Neural progenitor cell (in vitro differentiated cells): Measurements from ENCODE around the gene FAM43B. TPM values are rescaled to one million over a fixed set of nuclear protein-coding genes. Genes with fewer than 3 reads are reported as not detected.
A peak's percentile ranks its signal among the peaks of the same experiment; 100 is the strongest.

Experiments used
- DNase-seq: peaks from one replicate; pipeline ENCODE4 v3.0.0-alpha.2; 2016; ENCODE audit warnings: low spot score
- H2AFZ ChIP-seq: fragments of 200-600 bp; sonication (generic); replicated peaks from 2 replicates; pipeline ENCODE4 v1.6.1; 2016; ENCODE audit warnings: antibody characterized with exemption
- H3F3A ChIP-seq: fragments of 200-600 bp; sonication (generic); 2 replicates; pipeline ENCODE4 v1.6.1; 2016; ENCODE audit warnings: antibody characterized with exemption, low read depth
- H3K27ac ChIP-seq: fragments of 200-600 bp; sonication (generic); 2 replicates; pipeline ENCODE4 v1.5.1; 2016; ENCODE audit warnings: mild to moderate bottlenecking
- H3K27me3 ChIP-seq: fragments of 200-600 bp; sonication (generic); 2 replicates; pipeline ENCODE4 v1.6.1; 2016; ENCODE audit warnings: mild to moderate bottlenecking, moderate library complexity
- H3K36me3 ChIP-seq: fragments of 200-600 bp; sonication (generic); 2 replicates; pipeline ENCODE4 v1.5.1; 2016
- H3K4me1 ChIP-seq: fragments of 200-600 bp; sonication (generic); 2 replicates; pipeline ENCODE4 v1.6.1; 2016; ENCODE audit warnings: mixed run types
- H3K4me2 ChIP-seq: fragments of 200-600 bp; sonication (generic); 2 replicates; pipeline ENCODE4 v1.6.1; 2016
- H3K4me3 ChIP-seq: fragments of 200-600 bp; sonication (generic); 2 replicates; pipeline ENCODE4 v1.5.1; 2016
- H3K79me2 ChIP-seq: fragments of 200-600 bp; sonication (generic); 2 replicates; pipeline ENCODE4 v1.6.1; 2016; ENCODE audit warnings: low read depth
- H3K9ac ChIP-seq: fragments of 200-600 bp; sonication (generic); 2 replicates; pipeline ENCODE4 v1.6.1; 2016
- H3K9me3 ChIP-seq: fragments of 200-600 bp; sonication (generic); 2 replicates; pipeline ENCODE4 v1.5.1; 2016; ENCODE audit warnings: low read depth
- H4K20me1 ChIP-seq: fragments of 200-600 bp; sonication (generic); 2 replicates; pipeline ENCODE4 v1.6.1; 2016; ENCODE audit warnings: low read depth
- H3K27ac Mint-ChIP-seq: 3 replicates; pipeline ENCODE4 v1.8.0; 2021; ENCODE audit warnings: mixed read lengths
- H3K27me3 Mint-ChIP-seq: 2 replicates; pipeline ENCODE4 v1.8.0; 2022; ENCODE audit warnings: low read depth, mild to moderate bottlenecking, inconsistent platforms, moderate library complexity, mixed read lengths; ENCODE audit not compliant: insufficient read depth
- H3K36me3 Mint-ChIP-seq: 3 replicates; pipeline ENCODE4 v1.8.0; 2021; ENCODE audit warnings: mixed read lengths
- H3K4me1 Mint-ChIP-seq: 3 replicates; pipeline ENCODE4 v1.8.0; 2021; ENCODE audit warnings: mixed read lengths
- H3K4me3 Mint-ChIP-seq: 3 replicates; pipeline ENCODE4 v1.8.0; 2021; ENCODE audit warnings: mild to moderate bottlenecking, moderate library complexity, mixed read lengths
- H3K9me3 Mint-ChIP-seq: 3 replicates; pipeline ENCODE4 v1.8.0; 2020; ENCODE audit warnings: mixed read lengths
- EZH2 ChIP-seq: fragments of 200-600 bp; sonication (generic); IDR thresholded peaks from 2 replicates; pipeline ENCODE4 v1.6.1; 2017; ENCODE audit warnings: antibody characterized with exemption, mild to moderate bottlenecking, moderate library complexity
- EZH2phosphoT487 ChIP-seq: fragments of 200-600 bp; sonication (generic); IDR thresholded peaks from 2 replicates; pipeline ENCODE4 v1.6.1; 2017; ENCODE audit warnings: antibody characterized with exemption
- total RNA-seq: library from RNA; depleted of rRNA; stranded (reverse); fragments of >200 nt; gene quantifications from 2 replicates; pipeline ENCODE4 v1.2.3, GENCODE V29; 2015; ENCODE audit warnings: low replicate concordance
- TF ChIP-seq, protein P1 (sequence below): fragments of 200-600 bp; sonication (generic); IDR thresholded peaks from 2 replicates; pipeline ENCODE4 v1.5.1; 2017; ENCODE audit warnings: antibody characterized with exemption, mild to moderate bottlenecking

FAM43B gene
- total RNA-seq, 1 donor from 2014 or later: not detected

- no peak overlapping the region for H3K9ac ChIP-seq
Measured at GRCh38 chr1:20530306-20530705, 22.1 kb upstream of the FAM43B start.

DNA sequence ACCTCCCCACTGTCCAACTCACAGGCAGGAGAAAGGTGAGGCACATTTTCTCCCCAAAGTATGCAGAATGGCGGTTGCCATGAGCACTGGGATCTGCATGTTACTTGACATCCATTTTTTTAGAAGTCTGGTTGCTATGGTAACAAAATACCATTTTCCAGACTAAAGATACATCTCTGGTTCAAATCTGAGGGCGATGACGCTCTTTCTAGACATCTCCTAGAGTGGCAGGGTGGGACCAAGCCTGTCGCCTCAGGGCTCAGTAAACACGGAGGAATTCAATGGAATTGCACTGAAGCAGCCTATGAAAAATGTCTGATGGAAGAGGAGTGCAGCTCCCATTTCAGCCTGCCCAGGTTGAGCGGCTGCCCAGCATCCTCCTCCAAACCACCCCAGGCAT lies 21.5 kb upstream of the FAM43B start:
- Histone ChIP-seq H3K9me3 (no peaks in the 10 kb centered on the region), H4K20me1 (no peaks in the 10 kb centered on the region), H3K36me3 (no peaks in the 10 kb centered on the region), H3K79me2 (no peaks in the 10 kb centered on the region), H3K4me2 (no peak overlapping the region), H2AFZ (no peak overlapping the region), H3K27me3 (peaks cover 92% of the 10 kb centered on the region), H3K4me3 (no peak overlapping the region), H3F3A (no peaks in the 10 kb centered on the region), H3K9ac (no peak overlapping the region), H3K4me1 (no peaks in the 10 kb centered on the region), H3K27ac (no peak overlapping the region)
- TF ChIP-seq EZH2 (no peak), EZH2phosphoT487 (no peak)
- TF ChIP-seq, protein P1, sequence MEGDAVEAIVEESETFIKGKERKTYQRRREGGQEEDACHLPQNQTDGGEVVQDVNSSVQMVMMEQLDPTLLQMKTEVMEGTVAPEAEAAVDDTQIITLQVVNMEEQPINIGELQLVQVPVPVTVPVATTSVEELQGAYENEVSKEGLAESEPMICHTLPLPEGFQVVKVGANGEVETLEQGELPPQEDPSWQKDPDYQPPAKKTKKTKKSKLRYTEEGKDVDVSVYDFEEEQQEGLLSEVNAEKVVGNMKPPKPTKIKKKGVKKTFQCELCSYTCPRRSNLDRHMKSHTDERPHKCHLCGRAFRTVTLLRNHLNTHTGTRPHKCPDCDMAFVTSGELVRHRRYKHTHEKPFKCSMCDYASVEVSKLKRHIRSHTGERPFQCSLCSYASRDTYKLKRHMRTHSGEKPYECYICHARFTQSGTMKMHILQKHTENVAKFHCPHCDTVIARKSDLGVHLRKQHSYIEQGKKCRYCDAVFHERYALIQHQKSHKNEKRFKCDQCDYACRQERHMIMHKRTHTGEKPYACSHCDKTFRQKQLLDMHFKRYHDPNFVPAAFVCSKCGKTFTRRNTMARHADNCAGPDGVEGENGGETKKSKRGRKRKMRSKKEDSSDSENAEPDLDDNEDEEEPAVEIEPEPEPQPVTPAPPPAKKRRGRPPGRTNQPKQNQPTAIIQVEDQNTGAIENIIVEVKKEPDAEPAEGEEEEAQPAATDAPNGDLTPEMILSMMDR: no peak
- H3K9me3 Mint-ChIP-seq: no peaks in the 10 kb centered on the region
- peaks cover 10% of the 10 kb centered on the region for H3K4me1 Mint-ChIP-seq
- no peak overlapping the region for H3K4me3 Mint-ChIP-seq
- DNase-seq: no peak
- no peak overlapping the region for H3K27ac Mint-ChIP-seq
- H3K36me3 Mint-ChIP-seq: no peaks in the 10 kb centered on the region
- H3K27me3 Mint-ChIP-seq: peaks cover 29% of the 10 kb centered on the region

More at GRCh38 chr1:20530306-20530705, 22.1 kb upstream of the FAM43B start:
- H3K27ac ChIP-seq: no peak overlapping the region
- no peaks in the 10 kb centered on the region for H3K9me3 Mint-ChIP-seq
- H3K79me2 ChIP-seq: no peaks in the 10 kb centered on the region
- H4K20me1 ChIP-seq: no peaks in the 10 kb centered on the region
- peaks cover 92% of the 10 kb centered on the region for H3K27me3 ChIP-seq
- no peaks in the 10 kb centered on the region for H3K9me3 ChIP-seq
- no peak for DNase-seq
- H3K36me3 ChIP-seq: no peaks in the 10 kb centered on the region
- no peaks in the 10 kb centered on the region for H3F3A ChIP-seq
- no peaks in the 10 kb centered on the region for H3K4me1 ChIP-seq
- H3K27ac Mint-ChIP-seq: no peak overlapping the region
- H2AFZ ChIP-seq: no peak overlapping the region
- H3K4me2 ChIP-seq: no peak overlapping the region
- TF ChIP-seq EZH2phosphoT487: no peak
- TF ChIP-seq EZH2: no peak
- TF ChIP-seq, protein P1: no peak
- H3K36me3 Mint-ChIP-seq: no peaks in the 10 kb centered on the region
- no peak overlapping the region for H3K4me3 ChIP-seq
- peaks cover 10% of the 10 kb centered on the region for H3K4me1 Mint-ChIP-seq
- H3K4me3 Mint-ChIP-seq: no peak overlapping the region
- H3K27me3 Mint-ChIP-seq: peaks cover 29% of the 10 kb centered on the region

- Histone ChIP-seq H3K4me3 (no peak overlapping the region), H3F3A (no peaks in the 10 kb centered on the region), H3K9me3 (no peaks in the 10 kb centered on the region), H3K4me2 (no peak overlapping the region), H3K79me2 (no peaks in the 10 kb centered on the region), H3K27ac (no peak overlapping the region), H4K20me1 (no peaks in the 10 kb centered on the region), H3K36me3 (no peaks in the 10 kb centered on the region), H2AFZ (no peak overlapping the region), H3K4me1 (no peaks in the 10 kb centered on the region), H3K9ac (no peak overlapping the region), H3K27me3 (peaks cover 95% of the 10 kb centered on the region)
- H3K27ac Mint-ChIP-seq: no peak overlapping the region
- peak overlapping the region; percentile 4 for H3K4me3 Mint-ChIP-seq
- H3K27me3 Mint-ChIP-seq: peaks cover 19% of the 10 kb centered on the region
- no peaks in the 10 kb centered on the region for H3K36me3 Mint-ChIP-seq
- peaks cover 10% of the 10 kb centered on the region for H3K4me1 Mint-ChIP-seq
- no peak for DNase-seq
- H3K9me3 Mint-ChIP-seq: no peaks in the 10 kb centered on the region
- TF ChIP-seq, protein P1: no peak
- TF ChIP-seq EZH2phosphoT487 (no peak), EZH2 (no peak)
Measured at GRCh38 chr1:20533635-20534034, 18.7 kb upstream of the FAM43B start.
